ENCODE results near the gene GZMB. TPM values are rescaled to one million over a fixed set of nuclear protein-coding genes. Genes with fewer than 3 reads are reported as not detected.

GZMB gene
- total and polyA plus RNA-seq, 2 of the 13 experiments (the other 11 are each of a cell fraction or from before 2014, with no cell fraction given): 0.12 TPM; not detected in 1

DNA sequence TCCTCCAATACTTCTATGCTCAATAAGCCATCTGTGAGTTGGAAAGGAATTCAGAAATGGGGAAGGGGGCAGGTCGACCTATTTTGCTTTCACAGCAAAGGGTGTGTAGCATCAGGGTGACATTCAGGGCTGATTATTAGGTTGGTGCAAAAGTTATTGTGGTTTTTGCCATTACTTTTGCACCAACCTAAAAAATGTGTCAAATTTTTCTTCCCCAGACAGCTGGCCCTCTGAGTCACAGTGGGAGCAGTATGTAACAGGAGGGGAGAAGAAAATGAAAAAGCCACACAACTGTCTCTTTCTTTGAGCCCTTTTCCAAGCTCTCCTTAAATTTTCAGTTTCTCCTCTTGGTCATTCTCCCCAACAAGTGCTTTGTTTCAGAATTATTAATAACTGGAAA is 47.1 kb upstream of the GZMB start (continued):
- TF ChIP-seq, protein P1, sequence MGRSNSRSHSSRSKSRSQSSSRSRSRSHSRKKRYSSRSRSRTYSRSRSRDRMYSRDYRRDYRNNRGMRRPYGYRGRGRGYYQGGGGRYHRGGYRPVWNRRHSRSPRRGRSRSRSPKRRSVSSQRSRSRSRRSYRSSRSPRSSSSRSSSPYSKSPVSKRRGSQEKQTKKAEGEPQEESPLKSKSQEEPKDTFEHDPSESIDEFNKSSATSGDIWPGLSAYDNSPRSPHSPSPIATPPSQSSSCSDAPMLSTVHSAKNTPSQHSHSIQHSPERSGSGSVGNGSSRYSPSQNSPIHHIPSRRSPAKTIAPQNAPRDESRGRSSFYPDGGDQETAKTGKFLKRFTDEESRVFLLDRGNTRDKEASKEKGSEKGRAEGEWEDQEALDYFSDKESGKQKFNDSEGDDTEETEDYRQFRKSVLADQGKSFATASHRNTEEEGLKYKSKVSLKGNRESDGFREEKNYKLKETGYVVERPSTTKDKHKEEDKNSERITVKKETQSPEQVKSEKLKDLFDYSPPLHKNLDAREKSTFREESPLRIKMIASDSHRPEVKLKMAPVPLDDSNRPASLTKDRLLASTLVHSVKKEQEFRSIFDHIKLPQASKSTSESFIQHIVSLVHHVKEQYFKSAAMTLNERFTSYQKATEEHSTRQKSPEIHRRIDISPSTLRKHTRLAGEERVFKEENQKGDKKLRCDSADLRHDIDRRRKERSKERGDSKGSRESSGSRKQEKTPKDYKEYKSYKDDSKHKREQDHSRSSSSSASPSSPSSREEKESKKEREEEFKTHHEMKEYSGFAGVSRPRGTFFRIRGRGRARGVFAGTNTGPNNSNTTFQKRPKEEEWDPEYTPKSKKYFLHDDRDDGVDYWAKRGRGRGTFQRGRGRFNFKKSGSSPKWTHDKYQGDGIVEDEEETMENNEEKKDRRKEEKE (IDR thresholded peaks at IDR 0.05): no peak
- TF ChIP-seq ZNF350 (CRISPR knock-in tag; IDR thresholded peaks at IDR 0.05; ENCODE audit: borderline replicate concordance, low read depth): no peak
- TF ChIP-seq, protein P2, sequence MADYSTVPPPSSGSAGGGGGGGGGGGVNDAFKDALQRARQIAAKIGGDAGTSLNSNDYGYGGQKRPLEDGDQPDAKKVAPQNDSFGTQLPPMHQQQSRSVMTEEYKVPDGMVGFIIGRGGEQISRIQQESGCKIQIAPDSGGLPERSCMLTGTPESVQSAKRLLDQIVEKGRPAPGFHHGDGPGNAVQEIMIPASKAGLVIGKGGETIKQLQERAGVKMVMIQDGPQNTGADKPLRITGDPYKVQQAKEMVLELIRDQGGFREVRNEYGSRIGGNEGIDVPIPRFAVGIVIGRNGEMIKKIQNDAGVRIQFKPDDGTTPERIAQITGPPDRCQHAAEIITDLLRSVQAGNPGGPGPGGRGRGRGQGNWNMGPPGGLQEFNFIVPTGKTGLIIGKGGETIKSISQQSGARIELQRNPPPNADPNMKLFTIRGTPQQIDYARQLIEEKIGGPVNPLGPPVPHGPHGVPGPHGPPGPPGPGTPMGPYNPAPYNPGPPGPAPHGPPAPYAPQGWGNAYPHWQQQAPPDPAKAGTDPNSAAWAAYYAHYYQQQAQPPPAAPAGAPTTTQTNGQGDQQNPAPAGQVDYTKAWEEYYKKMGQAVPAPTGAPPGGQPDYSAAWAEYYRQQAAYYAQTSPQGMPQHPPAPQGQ (CRISPR knock-in tag; IDR thresholded peaks at IDR 0.05; ENCODE audit: borderline replicate concordance): no peak

DNA sequence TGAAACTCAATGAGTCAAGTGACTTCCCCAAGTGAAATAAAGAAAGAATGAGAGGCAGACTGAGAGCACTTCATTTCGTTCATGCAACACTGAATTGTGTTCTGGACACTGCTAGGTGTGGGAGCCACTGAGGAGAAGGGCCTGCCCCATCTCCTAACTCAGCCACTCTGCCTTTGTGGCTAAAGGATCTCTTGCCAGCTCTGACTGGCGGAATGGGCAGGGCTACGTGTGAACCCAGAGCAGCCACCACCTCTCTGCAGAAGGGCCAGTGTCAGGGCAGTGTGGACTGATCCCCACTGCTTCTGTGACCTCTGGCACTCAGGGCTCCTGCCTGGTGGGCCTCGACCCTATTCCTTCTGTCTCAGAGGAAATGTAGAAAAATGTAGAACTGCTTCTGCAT is 46.5 kb upstream of the GZMB start:
- 3% methylated on average over 4 of the region's 4 CpGs for WGBS (ENCODE audit: low lambda C conversion rate)
- H3K27me3 ChIP-seq (ENCODE audit: control insufficient read depth in 1 of 2, insufficient read depth in 2 of 2, low read length in 2 of 2): peaks cover 0 to 9% of the 10 kb centered on the region in 2 experiments
- peaks cover 6% of the 10 kb centered on the region for H3K4me1 ChIP-seq (ENCODE audit: insufficient read depth, low read length)
- H3K9ac ChIP-seq (ENCODE audit: insufficient read depth, low read depth, low read length): no peak overlapping the region
- H3K36me3 ChIP-seq (replicated peaks in 1 of 2; ENCODE audit: control insufficient read depth in 1 of 2, insufficient read depth in 2 of 2, low read length in 2 of 2): no peaks in the 10 kb centered on the region
- ChIA-PET POLR2A (no interaction called here), CTCF (ENCODE audit: low intra/inter-chr PET ratio, low total read pairs) (no interaction called here)
- ATAC-seq (peak; percentile 7; the same call in 1 of the 3 replicates), FAIRE-seq (no peak), DNase-seq (ENCODE audit: low spot score) (no peak)
- no peaks in the 10 kb centered on the region for H4K20me1 ChIP-seq (ENCODE audit: insufficient read depth, low read length)
- H3K79me2 ChIP-seq (ENCODE audit: insufficient read depth, low read length): no peaks in the 10 kb centered on the region
- no peak overlapping the region for H2AFZ ChIP-seq (ENCODE audit: low read length)
- intact Hi-C loops (cut with micrococcal nuclease; ENCODE audit: unreplicated experiment): no loop called here
- TF ChIP-seq YEATS4 (CRISPR knock-in tag; IDR thresholded peaks at IDR 0.05; ENCODE audit: borderline replicate concordance): no peak
- TF ChIP-seq HES4 (CRISPR knock-in tag; IDR thresholded peaks at IDR 0.05; ENCODE audit: borderline replicate concordance): 0 out of 2 replicates have a peak, but pooled peaks have one; percentile 30
- H3K4me3 ChIP-seq (replicated peaks in 1 of 3; ENCODE audit: insufficient read depth in 1 of 3, low read depth in 2 of 3, low read length in 3 of 3): no peak overlapping the region
- H3K9me3 ChIP-seq (ENCODE audit: low read length): no peaks in the 10 kb centered on the region
- in situ Hi-C loops (cut with HindIII; ENCODE audit: extremely low pct_ligation_motif_present, low pct_unique_long_range_greater_than_20kb): no loop called here
- no peak overlapping the region for H3K4me2 ChIP-seq (ENCODE audit: low read depth, low read length)
- BruUV-seq (replicated peaks): no TSS peak
- no peak overlapping the region for H3K27ac ChIP-seq (ENCODE audit: extremely low read length, insufficient read depth, low read length)
